HepG2 (cell line): ENCODE results near the gene LRRC34. TPM values are rescaled to one million over a fixed set of nuclear protein-coding genes. Genes with fewer than 3 reads are reported as not detected.
A peak's percentile ranks its signal among the peaks of the same experiment; 100 is the strongest.

Experiments
- CHD4 ChIP-seq: fragments of 200-600 bp; sonication (generic); IDR thresholded peaks from 2 replicates; pipeline ENCODE4 v1.7.0; 2017; ENCODE audit warnings: mild to moderate bottlenecking, low read length, borderline replicate concordance
- KAT7 ChIP-seq: IDR thresholded peaks from 2 replicates; pipeline ENCODE4 v1.6.1; 2018; ENCODE audit warnings: borderline replicate concordance, missing compliant biosample characterization
- MAFF ChIP-seq: IDR thresholded peaks from 2 replicates; pipeline ENCODE4 v1.6.1; 2011; ENCODE audit warnings: low read depth, low read length, improper control_type of control experiment
- MIXL1 ChIP-seq: IDR thresholded peaks from 2 replicates; pipeline ENCODE4 v1.6.1; 2016
- NFKB2 ChIP-seq: sonication (generic); formaldehyde crosslinking; IDR thresholded peaks from 2 replicates; pipeline ENCODE4 v1.4.0; 2020; ENCODE audit warnings: missing genetic modification reagents, borderline replicate concordance
- SMARCC2 ChIP-seq: fragments of 450-650 bp; IDR thresholded peaks from 2 replicates; pipeline ENCODE4 v1.6.1; 2017; ENCODE audit warnings: antibody characterized with exemption, mild to moderate bottlenecking
- ZMYM2 ChIP-seq: sonication (generic); formaldehyde crosslinking; IDR thresholded peaks from 2 replicates; pipeline ENCODE4 v1.8.0; 2022; ENCODE audit warnings: mild to moderate bottlenecking, missing genetic modification reagents
- ZNF343 ChIP-seq: sonication (generic); formaldehyde crosslinking; IDR thresholded peaks from 2 replicates; pipeline ENCODE4 v1.4.0; 2020; ENCODE audit warnings: mild to moderate bottlenecking, missing genetic modification reagents
- ZNF354B ChIP-seq: sonication (generic); formaldehyde crosslinking; IDR thresholded peaks from 2 replicates; pipeline ENCODE4 v1.8.0; 2022; ENCODE audit warnings: mild to moderate bottlenecking, missing genetic modification reagents
- ZNF382 ChIP-seq: sonication (generic); formaldehyde crosslinking; IDR thresholded peaks from 2 replicates; pipeline ENCODE4 v1.5.0; 2020; ENCODE audit warnings: missing genetic modification reagents, mild to moderate bottlenecking, borderline replicate concordance
- ZNF510 ChIP-seq: sonication (generic); formaldehyde crosslinking; IDR thresholded peaks from 2 replicates; pipeline ENCODE4 v1.4.0; 2020; ENCODE audit warnings: low read depth, mild to moderate bottlenecking, missing genetic modification reagents
- ZNF737 ChIP-seq: sonication (generic); formaldehyde crosslinking; IDR thresholded peaks from 2 replicates; pipeline ENCODE4 v1.5.0; 2020; ENCODE audit warnings: missing genetic modification reagents, mild to moderate bottlenecking, borderline replicate concordance
- ZNF841 ChIP-seq: sonication (generic); formaldehyde crosslinking; IDR thresholded peaks from 2 replicates; pipeline ENCODE4 v1.8.1; 2023; ENCODE audit warnings: missing genetic modification reagents, borderline replicate concordance
- ZSCAN12 ChIP-seq: sonication (generic); formaldehyde crosslinking; IDR thresholded peaks from 2 replicates; pipeline ENCODE4 v1.9.0; 2021; ENCODE audit warnings: mild to moderate bottlenecking, missing genetic modification reagents
- polyA plus RNA-seq, 8 experiments: library from polyadenylated mRNA; depleted of rRNA in 3 of 8; stranded (reverse) in 7 of 8; unstranded in 1 of 8; fragments of >200 nt; fragmentation: Illumina TruSeq in 4 of 8; extraction: Trizol in 4 of 8; gene quantifications; 2 replicates each; pipeline versions ENCODE4 v1.2.1 to v1.2.3, GENCODE V29; 2011 to 2016; ENCODE audit warnings: low read depth in 4 of 8, missing spikeins in 1 of 8, mixed read lengths in 1 of 8; ENCODE audit not compliant: insufficient read depth in 1 of 8
- total RNA-seq, 5 experiments: library from RNA; depleted of rRNA; stranded (reverse); fragments of >200 nt; fragmentation: Illumina TruSeq; extraction: Trizol; gene quantifications; 2 replicates each; pipeline ENCODE4 v1.2.3, GENCODE V29; 2016; ENCODE audit warnings: low read depth in 1 of 5
- TF ChIP-seq, protein P1 (sequence below): sonication (generic); formaldehyde crosslinking; conservative IDR thresholded peaks from 2 replicates; pipeline ENCODE4 v1.8.0; 2022; ENCODE audit warnings: mild to moderate bottlenecking, moderate library complexity, missing genetic modification reagents
- TF ChIP-seq, protein P2 (sequence below): IDR thresholded peaks from 2 replicates; pipeline ENCODE4 v1.6.1; 2016; ENCODE audit warnings: mild to moderate bottlenecking, missing biosample characterization, missing genetic modification reagents
- TF ChIP-seq, protein P3 (sequence below): sonication (generic); formaldehyde crosslinking; IDR thresholded peaks from 2 replicates; pipeline ENCODE4 v1.4.0; 2020; ENCODE audit warnings: mild to moderate bottlenecking, missing genetic modification reagents
- TF ChIP-seq, protein P4 (sequence below), 2 experiments: sonication (generic) in 1 of 2; formaldehyde crosslinking in 1 of 2; IDR thresholded peaks; 2 replicates each; pipeline versions ENCODE4 v1.5.1 to v1.6.1; 2011 to 2020; ENCODE audit warnings: borderline replicate concordance in 1 of 2, low read depth in 1 of 2, low read length in 1 of 2, mild to moderate bottlenecking in 1 of 2, missing genetic modification reagents in 1 of 2, moderate library complexity in 1 of 2
- TF ChIP-seq, protein P5 (sequence below): sonication (generic); formaldehyde crosslinking; IDR thresholded peaks from 2 replicates; pipeline ENCODE4 v1.4.0; 2020; ENCODE audit warnings: mild to moderate bottlenecking, missing genetic modification reagents
- TF ChIP-seq, protein P6 (sequence below): sonication (generic); formaldehyde crosslinking; IDR thresholded peaks from 2 replicates; pipeline ENCODE4 v1.8.1; 2023; ENCODE audit warnings: missing genetic modification reagents, mild to moderate bottlenecking, borderline replicate concordance

The LRRC34 gene
- total and polyA plus RNA-seq, 2 of the 13 experiments (the other 11 are each of a cell fraction or from before 2014, with no cell fraction given), result not detected

DNA sequence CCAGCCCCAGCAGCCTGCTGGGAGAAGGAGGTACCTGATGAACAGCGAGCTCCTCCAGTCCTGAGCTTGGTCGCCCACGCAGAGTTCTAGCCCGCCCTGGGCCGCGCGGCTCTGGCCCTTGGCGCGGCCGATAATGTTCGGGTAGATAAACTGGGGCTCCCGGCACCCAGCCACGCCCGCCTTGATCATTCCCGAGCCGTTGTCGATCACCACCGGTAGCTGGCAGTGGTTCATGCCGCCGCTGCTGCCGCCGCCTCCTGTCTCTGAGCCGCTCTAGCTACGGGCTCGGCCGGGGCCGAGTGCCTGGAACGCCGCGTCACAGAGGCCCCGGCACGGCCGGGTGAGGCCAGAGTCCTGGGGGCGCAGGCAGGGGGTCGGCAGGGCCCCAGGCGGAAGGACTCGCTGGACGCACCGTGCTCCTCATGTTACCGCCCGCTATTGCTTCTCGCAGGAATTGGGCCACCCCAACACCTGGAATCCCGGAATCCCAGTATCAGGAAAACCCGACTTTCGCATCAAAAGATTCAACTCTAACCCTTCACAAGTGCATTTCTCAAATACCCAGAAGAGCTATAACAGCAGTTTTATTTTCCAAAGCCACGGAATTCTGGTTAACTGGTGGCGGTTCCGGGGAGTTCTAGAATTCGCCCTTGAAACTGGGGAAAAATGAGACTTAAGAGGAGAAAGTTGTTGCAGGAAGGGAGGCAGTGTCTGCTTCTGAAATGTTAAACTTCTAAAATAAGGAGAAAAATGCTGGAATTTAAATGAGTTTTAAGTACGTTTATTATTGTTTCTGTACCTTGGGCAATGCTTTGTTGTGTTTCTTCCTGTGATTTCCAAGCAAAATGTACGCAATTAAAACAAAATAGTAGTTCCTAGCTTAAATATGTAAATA is 43.2 kb downstream of the LRRC34 start, which contains the start of gene ACTRT3 (continued):
- no peak for TF ChIP-seq ZNF737 (CRISPR knock-in tag)
- TF ChIP-seq, protein P1, sequence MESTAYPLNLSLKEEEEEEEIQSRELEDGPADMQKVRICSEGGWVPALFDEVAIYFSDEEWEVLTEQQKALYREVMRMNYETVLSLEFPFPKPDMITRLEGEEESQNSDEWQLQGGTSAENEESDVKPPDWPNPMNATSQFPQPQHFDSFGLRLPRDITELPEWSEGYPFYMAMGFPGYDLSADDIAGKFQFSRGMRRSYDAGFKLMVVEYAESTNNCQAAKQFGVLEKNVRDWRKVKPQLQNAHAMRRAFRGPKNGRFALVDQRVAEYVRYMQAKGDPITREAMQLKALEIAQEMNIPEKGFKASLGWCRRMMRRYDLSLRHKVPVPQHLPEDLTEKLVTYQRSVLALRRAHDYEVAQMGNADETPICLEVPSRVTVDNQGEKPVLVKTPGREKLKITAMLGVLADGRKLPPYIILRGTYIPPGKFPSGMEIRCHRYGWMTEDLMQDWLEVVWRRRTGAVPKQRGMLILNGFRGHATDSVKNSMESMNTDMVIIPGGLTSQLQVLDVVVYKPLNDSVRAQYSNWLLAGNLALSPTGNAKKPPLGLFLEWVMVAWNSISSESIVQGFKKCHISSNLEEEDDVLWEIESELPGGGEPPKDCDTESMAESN, result no peak
- no peak for TF ChIP-seq CHD4
- TF ChIP-seq MAFF, result no peak
- TF ChIP-seq, protein P2, sequence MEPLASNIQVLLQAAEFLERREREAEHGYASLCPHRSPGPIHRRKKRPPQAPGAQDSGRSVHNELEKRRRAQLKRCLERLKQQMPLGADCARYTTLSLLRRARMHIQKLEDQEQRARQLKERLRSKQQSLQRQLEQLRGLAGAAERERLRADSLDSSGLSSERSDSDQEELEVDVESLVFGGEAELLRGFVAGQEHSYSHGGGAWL (CRISPR knock-in tag), result 0 out of 2 replicates have a peak, but pooled peaks have one; percentile 18
- TF ChIP-seq, protein P3, sequence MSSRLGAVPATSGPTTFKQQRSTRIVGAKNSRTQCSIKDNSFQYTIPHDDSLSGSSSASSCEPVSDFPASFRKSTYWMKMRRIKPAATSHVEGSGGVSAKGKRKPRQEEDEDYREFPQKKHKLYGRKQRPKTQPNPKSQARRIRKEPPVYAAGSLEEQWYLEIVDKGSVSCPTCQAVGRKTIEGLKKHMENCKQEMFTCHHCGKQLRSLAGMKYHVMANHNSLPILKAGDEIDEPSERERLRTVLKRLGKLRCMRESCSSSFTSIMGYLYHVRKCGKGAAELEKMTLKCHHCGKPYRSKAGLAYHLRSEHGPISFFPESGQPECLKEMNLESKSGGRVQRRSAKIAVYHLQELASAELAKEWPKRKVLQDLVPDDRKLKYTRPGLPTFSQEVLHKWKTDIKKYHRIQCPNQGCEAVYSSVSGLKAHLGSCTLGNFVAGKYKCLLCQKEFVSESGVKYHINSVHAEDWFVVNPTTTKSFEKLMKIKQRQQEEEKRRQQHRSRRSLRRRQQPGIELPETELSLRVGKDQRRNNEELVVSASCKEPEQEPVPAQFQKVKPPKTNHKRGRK (CRISPR knock-in tag), result no peak
- TF ChIP-seq ZNF510 (CRISPR knock-in tag), result no peak
- no peak for TF ChIP-seq MIXL1 (CRISPR knock-in tag)
- TF ChIP-seq, protein P4, sequence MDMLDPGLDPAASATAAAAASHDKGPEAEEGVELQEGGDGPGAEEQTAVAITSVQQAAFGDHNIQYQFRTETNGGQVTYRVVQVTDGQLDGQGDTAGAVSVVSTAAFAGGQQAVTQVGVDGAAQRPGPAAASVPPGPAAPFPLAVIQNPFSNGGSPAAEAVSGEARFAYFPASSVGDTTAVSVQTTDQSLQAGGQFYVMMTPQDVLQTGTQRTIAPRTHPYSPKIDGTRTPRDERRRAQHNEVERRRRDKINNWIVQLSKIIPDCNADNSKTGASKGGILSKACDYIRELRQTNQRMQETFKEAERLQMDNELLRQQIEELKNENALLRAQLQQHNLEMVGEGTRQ (IDR thresholded peaks at IDR 0.05; ENCODE audit: low read depth, low read length), result no peak
- TF ChIP-seq, protein P4 (CRISPR knock-in tag; IDR thresholded peaks at IDR 0.05; ENCODE audit: borderline replicate concordance), result no peak
- TF ChIP-seq SMARCC2, result no peak
- no peak for TF ChIP-seq KAT7 (CRISPR knock-in tag)
- no peak for TF ChIP-seq ZNF382
- no peak for TF ChIP-seq ZSCAN12 (CRISPR knock-in tag)
- TF ChIP-seq, protein P5, sequence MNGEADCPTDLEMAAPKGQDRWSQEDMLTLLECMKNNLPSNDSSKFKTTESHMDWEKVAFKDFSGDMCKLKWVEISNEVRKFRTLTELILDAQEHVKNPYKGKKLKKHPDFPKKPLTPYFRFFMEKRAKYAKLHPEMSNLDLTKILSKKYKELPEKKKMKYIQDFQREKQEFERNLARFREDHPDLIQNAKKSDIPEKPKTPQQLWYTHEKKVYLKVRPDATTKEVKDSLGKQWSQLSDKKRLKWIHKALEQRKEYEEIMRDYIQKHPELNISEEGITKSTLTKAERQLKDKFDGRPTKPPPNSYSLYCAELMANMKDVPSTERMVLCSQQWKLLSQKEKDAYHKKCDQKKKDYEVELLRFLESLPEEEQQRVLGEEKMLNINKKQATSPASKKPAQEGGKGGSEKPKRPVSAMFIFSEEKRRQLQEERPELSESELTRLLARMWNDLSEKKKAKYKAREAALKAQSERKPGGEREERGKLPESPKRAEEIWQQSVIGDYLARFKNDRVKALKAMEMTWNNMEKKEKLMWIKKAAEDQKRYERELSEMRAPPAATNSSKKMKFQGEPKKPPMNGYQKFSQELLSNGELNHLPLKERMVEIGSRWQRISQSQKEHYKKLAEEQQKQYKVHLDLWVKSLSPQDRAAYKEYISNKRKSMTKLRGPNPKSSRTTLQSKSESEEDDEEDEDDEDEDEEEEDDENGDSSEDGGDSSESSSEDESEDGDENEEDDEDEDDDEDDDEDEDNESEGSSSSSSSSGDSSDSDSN (CRISPR knock-in tag), result peak; percentile 99
- TF ChIP-seq, protein P6, sequence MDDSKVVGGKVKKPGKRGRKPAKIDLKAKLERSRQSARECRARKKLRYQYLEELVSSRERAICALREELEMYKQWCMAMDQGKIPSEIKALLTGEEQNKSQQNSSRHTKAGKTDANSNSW (CRISPR knock-in tag), result no peak
- TF ChIP-seq ZMYM2 (CRISPR knock-in tag), result no peak
- 0 out of 2 replicates have a peak, but pooled peaks have one; percentile 32 for TF ChIP-seq NFKB2 (CRISPR knock-in tag)
- TF ChIP-seq ZNF841 (CRISPR knock-in tag), result no peak
- no peak for TF ChIP-seq ZNF354B (CRISPR knock-in tag)
- TF ChIP-seq ZNF343 (CRISPR knock-in tag), result no peak
